HEK293T (cell line): ENCODE measurements around the gene IL13RA1.

ENCODE experiments used
- CTBP1 ChIP-seq: fragments of 450-650 bp; IDR thresholded peaks from 2 replicates; pipeline ENCODE4 v1.6.1; 2016; ENCODE audit warnings: borderline replicate concordance
- FOXA1 ChIP-seq: fragments of 450-650 bp; IDR thresholded peaks from 2 replicates; pipeline ENCODE4 v1.6.1; 2016; ENCODE audit warnings: mild to moderate bottlenecking
- L3MBTL2 ChIP-seq: fragments of 450-650 bp; conservative IDR thresholded peaks from 2 replicates; pipeline ENCODE4 v1.6.1; 2016; ENCODE audit warnings: mild to moderate bottlenecking
- LEF1 ChIP-seq: fragments of 450-650 bp; IDR thresholded peaks from 2 replicates; pipeline ENCODE4 v1.6.1; 2017; ENCODE audit warnings: mild to moderate bottlenecking, borderline replicate concordance
- TARDBP ChIP-seq: fragments of 450-650 bp; IDR thresholded peaks from 2 replicates; pipeline ENCODE4 v1.6.1; 2016
- ZNF384 ChIP-seq: fragments of 450-650 bp; IDR thresholded peaks from 2 replicates; pipeline ENCODE4 v1.6.1; 2016
- TF ChIP-seq, protein P1 (sequence below): fragments of 450-650 bp; IDR thresholded peaks from 2 replicates; pipeline ENCODE4 v1.6.1; 2016

DNA sequence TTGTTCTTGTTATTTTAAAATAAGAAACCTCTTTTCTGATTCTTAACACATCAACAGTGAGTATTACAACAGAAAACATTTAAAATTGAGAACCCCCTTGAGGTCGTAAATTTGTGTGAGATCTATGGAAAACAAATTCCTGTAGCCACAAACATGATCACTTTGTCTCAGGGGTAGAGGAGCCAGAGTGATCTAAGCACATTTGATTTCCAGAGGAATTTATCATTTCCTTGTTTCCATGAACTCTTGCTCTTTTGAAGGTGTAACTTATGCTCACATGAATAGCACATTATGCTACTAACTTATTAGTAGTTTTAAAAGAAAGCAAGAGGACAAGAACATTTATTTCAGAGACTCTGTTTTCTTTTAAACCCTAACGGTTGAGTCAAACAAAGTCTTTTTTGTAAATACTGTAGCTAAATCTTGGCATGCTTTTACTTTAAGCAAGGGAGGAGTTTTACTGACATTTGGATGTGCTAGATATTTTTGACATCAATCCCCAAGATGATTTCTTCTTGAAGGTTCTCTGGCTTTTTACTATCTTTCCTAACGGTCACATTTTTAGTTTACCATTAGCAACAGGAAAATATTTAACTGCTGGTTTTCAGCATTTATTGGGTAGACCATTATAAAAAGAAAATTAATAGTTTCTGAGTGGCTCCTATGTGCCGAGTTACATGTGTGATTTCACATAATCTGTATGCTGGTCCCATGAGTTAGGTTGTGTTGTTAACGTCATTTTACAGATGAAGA, 68.3 kb downstream of the IL13RA1 start:
- TF ChIP-seq CTBP1 (no peak), ZNF384 (no peak), L3MBTL2 (no peak), LEF1 (no peak), TARDBP (no peak), FOXA1 (no peak)
- TF ChIP-seq, protein P1, sequence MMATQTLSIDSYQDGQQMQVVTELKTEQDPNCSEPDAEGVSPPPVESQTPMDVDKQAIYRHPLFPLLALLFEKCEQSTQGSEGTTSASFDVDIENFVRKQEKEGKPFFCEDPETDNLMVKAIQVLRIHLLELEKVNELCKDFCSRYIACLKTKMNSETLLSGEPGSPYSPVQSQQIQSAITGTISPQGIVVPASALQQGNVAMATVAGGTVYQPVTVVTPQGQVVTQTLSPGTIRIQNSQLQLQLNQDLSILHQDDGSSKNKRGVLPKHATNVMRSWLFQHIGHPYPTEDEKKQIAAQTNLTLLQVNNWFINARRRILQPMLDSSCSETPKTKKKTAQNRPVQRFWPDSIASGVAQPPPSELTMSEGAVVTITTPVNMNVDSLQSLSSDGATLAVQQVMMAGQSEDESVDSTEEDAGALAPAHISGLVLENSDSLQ = no peak
